HG02798 (cell line): Measurements from ENCODE around the gene NUP214.
A peak's percentile ranks its signal among the peaks of the same experiment; 100 is the strongest.
"Not testable (repeated sequence)": the region's sequence is repeated elsewhere in the genome, so short reads cannot be mapped to it uniquely, and the experiment has no call there.

Source experiments
- ATAC-seq: cut with Tn5 transposase; IDR thresholded peaks from one replicate; pipeline ENCODE4 v1.9.1; 2021; ENCODE audit warnings: mild to moderate bottlenecking; ENCODE audit not compliant: unreplicated experiment, poor library complexity

Gene NUP214

GRCh38 chr9:131226226-131226625, 100.8 kb downstream of the NUP214 start:
- ATAC-seq: no peak

DNA sequence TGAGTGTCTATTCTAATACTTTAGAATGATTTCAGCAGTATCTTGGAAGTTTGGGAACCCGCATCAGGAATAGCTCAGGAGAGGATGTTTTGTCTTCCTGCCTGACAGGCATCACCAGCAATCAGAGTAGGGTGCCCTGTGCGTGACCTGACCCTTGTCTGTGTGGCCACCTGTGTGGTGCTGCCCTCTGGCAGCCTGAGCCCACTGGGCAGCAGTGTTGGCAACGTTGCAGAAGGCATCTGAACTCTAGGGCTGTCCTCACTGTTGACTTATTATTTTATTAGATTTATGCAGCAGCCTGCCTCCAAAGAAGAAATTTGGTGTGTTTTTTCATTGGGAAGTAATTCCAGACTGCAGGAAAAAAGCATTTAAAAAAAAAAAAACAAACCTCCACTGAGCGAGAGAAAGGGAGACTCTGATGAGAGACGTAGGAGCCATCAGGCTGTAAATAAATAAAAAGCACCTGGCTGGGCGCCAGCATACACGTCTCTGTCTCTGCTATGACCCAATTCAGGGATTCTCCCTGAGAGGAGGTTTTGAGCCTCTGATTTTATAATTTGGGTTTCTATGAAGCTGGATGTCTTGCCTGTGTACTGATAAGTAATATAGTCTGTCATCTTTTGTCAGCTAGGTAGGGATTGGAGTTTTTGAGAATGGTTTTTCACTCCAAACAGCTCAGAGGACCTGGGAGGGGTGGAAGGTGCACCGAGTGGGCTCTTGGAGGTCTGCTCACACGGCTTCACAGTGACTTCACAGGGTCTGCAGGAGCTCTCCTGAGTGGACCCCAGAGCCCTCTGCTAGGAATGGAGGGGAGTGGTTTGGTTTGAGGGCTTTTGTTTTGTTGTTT, 101.9 kb downstream of the NUP214 start:
- no peak for ATAC-seq

DNA sequence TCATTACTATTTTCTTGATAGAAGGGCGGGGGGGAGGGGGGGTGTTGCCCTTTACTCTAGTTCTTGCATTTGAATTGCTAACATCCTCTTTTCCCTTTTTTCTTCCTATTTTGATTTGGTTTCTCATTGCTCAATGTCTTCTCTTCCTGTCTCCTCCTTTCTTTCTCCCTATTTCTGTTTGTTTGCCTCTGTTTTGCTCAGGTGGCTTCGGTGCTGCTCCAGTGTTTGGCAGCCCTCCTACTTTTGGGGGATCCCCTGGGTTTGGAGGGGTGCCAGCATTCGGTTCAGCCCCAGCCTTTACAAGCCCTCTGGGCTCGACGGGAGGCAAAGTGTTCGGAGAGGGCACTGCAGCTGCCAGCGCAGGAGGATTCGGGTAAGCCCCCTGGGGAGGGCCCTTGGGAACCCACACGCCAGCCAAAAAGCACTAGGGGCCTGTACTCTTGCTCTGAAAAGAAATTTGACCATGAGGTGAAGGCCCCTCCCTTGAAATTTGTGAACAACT, 102.6 kb downstream of the NUP214 start:
- no peak for ATAC-seq

DNA sequence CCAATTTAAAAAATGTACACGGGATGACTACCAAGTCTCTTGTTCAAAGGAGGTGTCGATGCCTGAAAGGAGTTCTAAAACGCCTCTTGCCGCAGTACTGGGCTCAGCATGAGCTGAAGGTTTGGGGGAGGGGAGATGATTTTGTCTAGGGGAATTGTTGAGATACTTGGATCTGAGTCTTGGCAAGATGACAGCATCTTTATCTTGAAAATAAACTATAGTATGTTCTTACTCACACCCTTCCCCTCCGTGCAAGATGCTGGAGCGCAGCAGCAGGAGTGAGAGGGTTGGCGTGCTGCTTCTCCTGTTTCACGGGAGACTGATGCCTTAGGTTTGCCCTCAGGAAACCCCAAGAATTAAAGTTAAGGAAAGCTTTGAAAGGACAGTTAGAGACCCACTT, 103.6 kb downstream of the NUP214 start:
- ATAC-seq: no peak

- ATAC-seq: no peak
These were observed 108.2 kb downstream of the NUP214 start for GRCh38 chr9:131233556-131233955.

DNA sequence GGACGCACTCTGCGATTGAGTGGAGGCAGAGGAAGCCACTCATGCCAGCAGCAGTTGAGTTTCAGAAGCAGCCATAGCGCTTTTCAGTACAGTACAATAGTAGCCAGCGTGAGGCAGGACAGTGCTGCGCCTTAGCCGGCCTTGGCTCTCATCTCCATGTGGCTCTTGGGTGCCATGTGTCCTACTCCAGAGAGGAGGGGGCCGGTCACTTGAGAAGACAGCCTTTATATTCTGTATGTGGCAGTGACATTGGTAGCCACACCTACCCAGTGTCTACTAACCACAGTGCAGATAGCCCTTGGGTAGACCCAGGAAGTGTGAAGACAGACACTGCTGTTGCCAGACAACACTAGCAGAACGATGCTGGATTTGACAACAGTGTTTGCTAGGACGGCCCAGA, 108.6 kb downstream of the NUP214 start:
- ATAC-seq: no peak

GRCh38 chr9:131234799-131235479, 109.6 kb downstream of the NUP214 start:
- ATAC-seq: no peak

GRCh38 chr9:131235480-131235851, 110.1 kb downstream of the NUP214 start:
- ATAC-seq: no peak

DNA sequence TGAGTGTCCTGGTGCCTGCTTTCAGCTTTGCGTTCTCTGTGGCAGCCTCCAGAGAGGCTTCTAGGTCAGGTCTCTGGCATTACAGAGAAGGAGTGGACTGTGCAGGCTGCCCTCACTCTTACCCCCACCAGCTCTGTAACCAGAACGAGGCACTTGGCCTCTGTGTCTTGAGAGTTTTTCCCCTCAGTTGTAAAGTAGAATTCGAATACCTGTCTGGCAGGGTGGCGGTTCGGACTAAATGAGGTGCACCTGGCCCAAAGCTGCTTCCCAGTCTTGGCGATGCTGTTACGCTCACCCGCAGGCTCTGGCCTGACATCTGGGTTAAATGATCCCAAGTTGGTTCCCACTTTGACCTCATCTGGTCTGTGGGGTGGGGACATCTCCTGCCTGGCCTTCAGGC, 110.8 kb downstream of the NUP214 start:
- no peak for ATAC-seq

- no peak for ATAC-seq
These were observed 111.4 kb downstream of the NUP214 start for GRCh38 chr9:131236761-131237160.

- ATAC-seq: no peak
These were observed 111.9 kb downstream of the NUP214 start for GRCh38 chr9:131237291-131237690.

- peak; percentile 89 for ATAC-seq
These were observed 112.6 kb downstream of the NUP214 start for GRCh38 chr9:131237931-131238401.

DNA sequence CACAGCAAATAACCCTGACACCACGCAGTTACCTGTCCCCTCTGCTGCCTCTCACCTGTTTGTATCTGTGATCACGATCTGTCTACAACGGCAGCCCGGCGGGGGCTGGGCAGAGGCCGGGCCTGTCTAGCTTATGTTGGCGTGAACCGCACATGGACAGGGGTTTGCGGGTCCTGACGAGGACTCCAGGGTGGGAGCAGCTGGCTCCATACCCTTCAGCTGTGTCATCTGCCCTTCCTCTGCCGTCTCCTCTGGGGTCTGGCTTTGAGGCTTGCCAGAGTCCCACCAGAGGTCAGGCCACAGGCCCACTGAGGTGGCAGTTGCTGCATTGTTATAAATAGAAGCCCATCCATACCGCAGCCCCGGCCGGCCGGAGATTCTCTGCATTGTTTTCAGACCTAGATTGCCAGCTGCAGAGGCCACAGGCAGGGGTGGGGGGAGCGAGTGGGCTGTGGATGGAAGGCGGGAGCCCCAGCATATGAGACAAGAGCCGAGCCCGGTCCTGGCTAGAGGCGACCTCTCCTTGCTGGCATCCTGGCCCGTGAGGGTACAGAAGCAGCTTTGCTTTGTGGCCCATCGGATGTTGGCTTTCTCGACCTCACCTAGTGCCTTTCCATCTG, 113.1 kb downstream of the NUP214 start:
- peak; percentile 14 for ATAC-seq

DNA sequence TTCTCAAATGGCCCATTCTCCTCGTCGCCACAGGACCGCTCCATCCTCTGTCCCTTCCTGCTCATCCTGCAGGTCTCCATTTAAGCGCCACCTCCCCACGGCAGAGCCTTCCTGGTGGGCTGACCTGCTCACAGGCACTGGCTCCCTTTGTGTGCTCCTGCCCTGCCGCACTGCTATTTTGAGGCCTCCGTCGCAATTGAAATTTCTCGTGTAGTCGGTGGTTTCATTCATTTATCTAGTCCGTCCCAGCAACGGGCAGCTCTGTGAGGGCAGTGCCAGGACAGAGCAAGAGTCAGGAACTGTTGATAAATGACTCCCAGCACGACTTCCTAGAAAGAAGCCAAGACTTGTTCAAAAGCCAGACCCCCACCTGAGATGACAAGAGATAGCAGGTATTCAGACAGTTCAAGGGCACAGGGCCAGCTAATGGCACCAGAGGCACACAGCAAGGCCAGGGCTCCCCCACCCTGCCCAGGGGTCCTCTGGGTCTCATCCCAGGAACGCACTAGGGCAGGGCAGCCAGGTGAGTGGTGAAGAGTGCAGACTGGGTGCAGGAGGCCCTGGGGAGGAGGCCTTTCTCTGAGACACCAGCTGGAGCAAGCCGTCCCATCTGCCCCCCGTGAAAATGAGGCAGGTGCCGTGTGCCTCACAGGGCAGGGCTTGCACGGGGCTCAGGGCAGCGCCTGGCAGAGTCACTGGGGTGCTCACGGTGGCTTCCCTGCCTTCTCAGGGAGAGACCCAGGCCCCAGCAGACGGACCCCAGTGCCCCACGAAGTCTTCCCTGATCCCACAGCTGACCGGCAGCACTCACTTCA, 114.0 kb downstream of the NUP214 start:
- ATAC-seq: no peak

- no peak for ATAC-seq
These were observed 114.9 kb downstream of the NUP214 start for GRCh38 chr9:131240047-131240921.

- not testable (repeated sequence) for ATAC-seq
These were observed 118.9 kb downstream of the NUP214 start for GRCh38 chr9:131244331-131244730.

- ATAC-seq: no peak
These were observed 121.2 kb downstream of the NUP214 start for GRCh38 chr9:131246618-131247017.

GRCh38 chr9:131252120-131252519, 126.7 kb downstream of the NUP214 start:
- no peak for ATAC-seq

DNA sequence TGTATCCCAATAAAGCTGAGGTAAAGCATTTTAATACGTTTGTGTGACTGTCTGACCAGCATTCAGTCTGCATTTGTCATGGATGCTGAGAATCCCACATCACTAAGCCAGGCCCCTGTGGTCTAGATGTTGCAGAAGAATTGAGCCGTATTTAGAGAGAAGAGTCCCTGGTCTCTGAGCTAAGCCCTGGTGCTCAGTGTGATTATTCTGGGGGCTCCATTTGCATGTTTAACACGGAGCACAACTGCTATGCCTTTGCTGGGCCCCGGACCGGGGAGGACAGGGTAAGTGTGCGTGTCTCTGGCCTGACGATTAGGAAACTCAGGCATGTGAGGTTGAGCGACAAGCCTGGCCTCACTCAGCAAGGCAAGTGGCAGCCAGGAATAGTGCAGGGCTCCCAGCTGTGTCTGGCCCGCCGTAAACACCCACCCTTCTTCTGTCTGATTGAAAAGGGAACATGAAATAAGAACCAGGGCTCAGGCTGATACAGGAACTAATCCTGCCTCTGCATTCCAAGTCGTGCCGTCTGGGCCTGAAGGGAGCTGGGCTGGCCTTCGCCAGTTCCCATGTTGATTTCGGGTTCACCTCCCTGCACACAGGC, 128.6 kb downstream of the NUP214 start:
- no peak for ATAC-seq
